Measurements from ENCODE around the gene ZFP1.

- no peak for TF ChIP-seq POLR2A (IDR thresholded peaks at IDR 0.05)
- TF ChIP-seq CTCF (IDR thresholded peaks at IDR 0.05) = no peak
Measured at GRCh38 chr16:75131081-75131480, 17.2 kb upstream of the ZFP1 start.

Measured in lower leg skin (tissue), 3 donors.